ENCODE data around the gene CCNY. TPM values are rescaled to one million over a fixed set of nuclear protein-coding genes. Genes with fewer than 3 reads are reported as not detected.

CCNY gene
- total and polyA plus RNA-seq, 2 of the 13 experiments (the other 11 are each of a cell fraction or from before 2014, with no cell fraction given), result 48.2 to 54.7 TPM

GRCh38 chr10:35438718-35439571, 102.6 kb downstream of the CCNY start:
- DNase-seq (ENCODE audit: low spot score) (no peak), FAIRE-seq (no peak), ATAC-seq (no peak)
- peaks cover 29% of the 10 kb centered on the region for H3K9me3 ChIP-seq (ENCODE audit: low read length)
- H2AFZ ChIP-seq (ENCODE audit: low read length), result no peak overlapping the region
- TF ChIP-seq ZBTB2 (CRISPR knock-in tag; IDR thresholded peaks at IDR 0.05; ENCODE audit: low read depth) (no peak), ZNF572 (CRISPR knock-in tag; IDR thresholded peaks at IDR 0.05) (no peak), ZNF160 (CRISPR knock-in tag; IDR thresholded peaks at IDR 0.05) (peak; percentile 98), MAFK (conservative IDR thresholded peaks at IDR 0.05 in 1 of 2, IDR thresholded peaks at IDR 0.05 in 1 of 2; ENCODE audit: low read length in 2 of 2) (peak in 1 of 2 experiments; percentile 36; a peak in 1 of 4 replicates), POLR2A (IDR thresholded peaks at IDR 0.05; ENCODE audit: insufficient read depth in 1 of 2, low read depth in 2 of 2, low read length in 2 of 2) (no peak), ZNF556 (CRISPR knock-in tag; IDR thresholded peaks at IDR 0.05; ENCODE audit: borderline replicate concordance) (no peak), PHF8 (CRISPR knock-in tag; IDR thresholded peaks at IDR 0.05) (no peak), ZFP36L2 (CRISPR knock-in tag; IDR thresholded peaks at IDR 0.05) (no peak), MXI1 (IDR thresholded peaks at IDR 0.05; ENCODE audit: borderline replicate concordance, low read depth, low read length) (no peak)
- CTCF ChIA-PET (ENCODE audit: low intra/inter-chr PET ratio, low total read pairs), result no interaction called here
- H3K27me3 ChIP-seq (ENCODE audit: control insufficient read depth in 1 of 2, insufficient read depth in 2 of 2, low read length in 2 of 2), result no peaks in the 10 kb centered on the region
- no peak overlapping the region for H3K4me3 ChIP-seq (replicated peaks in 1 of 3; ENCODE audit: insufficient read depth in 1 of 3, low read depth in 2 of 3, low read length in 3 of 3)
- no peak overlapping the region for H3K9ac ChIP-seq (ENCODE audit: insufficient read depth, low read depth, low read length)
- POLR2A ChIA-PET, result interaction anchor here (1.1 kb wide), 1 partner anchor 71 kb away, joined by 3 read pairs; no protein-coding TSS in a partner anchor
- no peaks in the 10 kb centered on the region; a peak in 2 of 5 replicates for H3K36me3 ChIP-seq (replicated peaks in 1 of 2; ENCODE audit: control insufficient read depth in 1 of 2, insufficient read depth in 2 of 2, low read length in 2 of 2)
- in situ Hi-C loops (cut with HindIII; ENCODE audit: extremely low pct_ligation_motif_present, low pct_unique_long_range_greater_than_20kb) (no loop called here), intact Hi-C loops (cut with micrococcal nuclease; ENCODE audit: unreplicated experiment) (no loop called here)
- H4K20me1 ChIP-seq (ENCODE audit: insufficient read depth, low read length), result peaks cover 3% of the 10 kb centered on the region; the same call in 1 of the 2 replicates
- H3K4me2 ChIP-seq (ENCODE audit: low read depth, low read length), result no peak overlapping the region
- WGBS (ENCODE audit: low lambda C conversion rate), result 97% methylated on average over 3 of the region's 3 CpGs
- H3K27ac ChIP-seq (ENCODE audit: extremely low read length, insufficient read depth, low read length), result no peak overlapping the region
- no TSS peak for BruUV-seq (replicated peaks)
- H3K4me1 ChIP-seq (ENCODE audit: insufficient read depth, low read length), result peaks cover 36% of the 10 kb centered on the region
- peaks cover 65% of the 10 kb centered on the region for H3K79me2 ChIP-seq (ENCODE audit: insufficient read depth, low read length)

All from HepG2 (cell line).